ENCODE measurements around the gene PRH1. TPM values are rescaled to one million over a fixed set of nuclear protein-coding genes. Genes with fewer than 3 reads are reported as not detected.

PRH1 gene
- total and polyA plus RNA-seq, 2 of the 13 experiments (the other 11 are each of a cell fraction or from before 2014, with no cell fraction given): 5.3 to 18.8 TPM

DNA sequence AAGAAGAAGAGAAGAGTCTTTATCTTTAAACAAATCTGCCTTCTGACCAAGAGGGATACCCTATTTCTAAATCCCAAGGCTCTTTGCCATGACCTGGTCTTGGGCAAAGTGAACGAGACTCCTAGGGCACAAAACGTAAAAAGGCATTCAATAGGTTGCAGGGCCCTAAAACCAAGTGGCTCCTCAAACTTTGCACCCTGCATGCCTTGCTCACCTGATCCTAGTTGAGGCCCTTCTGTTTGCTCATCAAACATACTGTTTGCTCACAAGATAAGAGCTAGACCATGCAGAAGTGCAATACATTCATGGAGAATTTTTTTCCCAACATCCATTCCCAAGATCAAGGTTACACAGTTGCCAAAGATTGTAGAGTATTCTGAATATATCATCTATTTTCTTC, 7.9 kb upstream of the PRH1 start (continued):
- no peak for TF ChIP-seq ATF7-NPFF (CRISPR knock-in tag; IDR thresholded peaks at IDR 0.05; ENCODE audit: low read depth)
- TF ChIP-seq, protein P1, sequence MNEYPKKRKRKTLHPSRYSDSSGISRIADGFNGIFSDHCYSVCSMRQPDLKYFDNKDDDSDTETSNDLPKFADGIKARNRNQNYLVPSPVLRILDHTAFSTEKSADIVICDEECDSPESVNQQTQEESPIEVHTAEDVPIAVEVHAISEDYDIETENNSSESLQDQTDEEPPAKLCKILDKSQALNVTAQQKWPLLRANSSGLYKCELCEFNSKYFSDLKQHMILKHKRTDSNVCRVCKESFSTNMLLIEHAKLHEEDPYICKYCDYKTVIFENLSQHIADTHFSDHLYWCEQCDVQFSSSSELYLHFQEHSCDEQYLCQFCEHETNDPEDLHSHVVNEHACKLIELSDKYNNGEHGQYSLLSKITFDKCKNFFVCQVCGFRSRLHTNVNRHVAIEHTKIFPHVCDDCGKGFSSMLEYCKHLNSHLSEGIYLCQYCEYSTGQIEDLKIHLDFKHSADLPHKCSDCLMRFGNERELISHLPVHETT (CRISPR knock-in tag; conservative IDR thresholded peaks at IDR 0.05): peak; percentile 75; the same call in 1 of the 2 replicates
- TF ChIP-seq ZNF746 (CRISPR knock-in tag; IDR thresholded peaks at IDR 0.05): 0 out of 2 replicates have a peak, but pooled peaks have one; percentile 56
- TF ChIP-seq, protein P2, sequence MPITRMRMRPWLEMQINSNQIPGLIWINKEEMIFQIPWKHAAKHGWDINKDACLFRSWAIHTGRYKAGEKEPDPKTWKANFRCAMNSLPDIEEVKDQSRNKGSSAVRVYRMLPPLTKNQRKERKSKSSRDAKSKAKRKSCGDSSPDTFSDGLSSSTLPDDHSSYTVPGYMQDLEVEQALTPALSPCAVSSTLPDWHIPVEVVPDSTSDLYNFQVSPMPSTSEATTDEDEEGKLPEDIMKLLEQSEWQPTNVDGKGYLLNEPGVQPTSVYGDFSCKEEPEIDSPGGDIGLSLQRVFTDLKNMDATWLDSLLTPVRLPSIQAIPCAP (CRISPR knock-in tag; IDR thresholded peaks at IDR 0.05; ENCODE audit: low read depth): no peak
- no peak for TF ChIP-seq HNRNPUL1 (IDR thresholded peaks at IDR 0.05; ENCODE audit: low read depth, low read length)
- no peak for TF ChIP-seq MAFF (IDR thresholded peaks at IDR 0.05; ENCODE audit: low read depth, low read length)
- TF ChIP-seq HDAC2 (CRISPR knock-in tag; IDR thresholded peaks at IDR 0.05): peak; percentile 98
- no peak for TF ChIP-seq ZNF382 (CRISPR knock-in tag; IDR thresholded peaks at IDR 0.05; ENCODE audit: borderline replicate concordance)
- TF ChIP-seq DMAP1 (CRISPR knock-in tag; IDR thresholded peaks at IDR 0.05): peak; percentile 76
- TF ChIP-seq ZC3H4 (CRISPR knock-in tag; IDR thresholded peaks at IDR 0.05; ENCODE audit: borderline replicate concordance): no peak
- TF ChIP-seq, protein P3, sequence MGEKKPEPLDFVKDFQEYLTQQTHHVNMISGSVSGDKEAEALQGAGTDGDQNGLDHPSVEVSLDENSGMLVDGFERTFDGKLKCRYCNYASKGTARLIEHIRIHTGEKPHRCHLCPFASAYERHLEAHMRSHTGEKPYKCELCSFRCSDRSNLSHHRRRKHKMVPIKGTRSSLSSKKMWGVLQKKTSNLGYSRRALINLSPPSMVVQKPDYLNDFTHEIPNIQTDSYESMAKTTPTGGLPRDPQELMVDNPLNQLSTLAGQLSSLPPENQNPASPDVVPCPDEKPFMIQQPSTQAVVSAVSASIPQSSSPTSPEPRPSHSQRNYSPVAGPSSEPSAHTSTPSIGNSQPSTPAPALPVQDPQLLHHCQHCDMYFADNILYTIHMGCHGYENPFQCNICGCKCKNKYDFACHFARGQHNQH (CRISPR knock-in tag; IDR thresholded peaks at IDR 0.05): peak; percentile 87
- no peak for TF ChIP-seq ZNF333 (CRISPR knock-in tag; IDR thresholded peaks at IDR 0.05; ENCODE audit: borderline replicate concordance)
- TF ChIP-seq, protein P4, sequence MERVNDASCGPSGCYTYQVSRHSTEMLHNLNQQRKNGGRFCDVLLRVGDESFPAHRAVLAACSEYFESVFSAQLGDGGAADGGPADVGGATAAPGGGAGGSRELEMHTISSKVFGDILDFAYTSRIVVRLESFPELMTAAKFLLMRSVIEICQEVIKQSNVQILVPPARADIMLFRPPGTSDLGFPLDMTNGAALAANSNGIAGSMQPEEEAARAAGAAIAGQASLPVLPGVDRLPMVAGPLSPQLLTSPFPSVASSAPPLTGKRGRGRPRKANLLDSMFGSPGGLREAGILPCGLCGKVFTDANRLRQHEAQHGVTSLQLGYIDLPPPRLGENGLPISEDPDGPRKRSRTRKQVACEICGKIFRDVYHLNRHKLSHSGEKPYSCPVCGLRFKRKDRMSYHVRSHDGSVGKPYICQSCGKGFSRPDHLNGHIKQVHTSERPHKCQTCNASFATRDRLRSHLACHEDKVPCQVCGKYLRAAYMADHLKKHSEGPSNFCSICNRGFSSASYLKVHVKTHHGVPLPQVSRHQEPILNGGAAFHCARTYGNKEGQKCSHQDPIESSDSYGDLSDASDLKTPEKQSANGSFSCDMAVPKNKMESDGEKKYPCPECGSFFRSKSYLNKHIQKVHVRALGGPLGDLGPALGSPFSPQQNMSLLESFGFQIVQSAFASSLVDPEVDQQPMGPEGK (CRISPR knock-in tag; IDR thresholded peaks at IDR 0.05): peak; percentile 66; the same call in 1 of the 2 replicates
- TF ChIP-seq ZNF839 (CRISPR knock-in tag; IDR thresholded peaks at IDR 0.05; ENCODE audit: borderline replicate concordance): no peak
- TF ChIP-seq RARG (CRISPR knock-in tag; IDR thresholded peaks at IDR 0.05; ENCODE audit: low read depth): peak; percentile 90; the same call in 1 of the 2 replicates
- TF ChIP-seq ZNF589 (CRISPR knock-in tag; conservative IDR thresholded peaks at IDR 0.05): peak; percentile 71; the same call in 1 of the 2 replicates
- peak; percentile 92; the same call in 1 of the 2 replicates for TF ChIP-seq ZNF556 (CRISPR knock-in tag; IDR thresholded peaks at IDR 0.05; ENCODE audit: borderline replicate concordance)
- TF ChIP-seq MZF1 (CRISPR knock-in tag; IDR thresholded peaks at IDR 0.05; ENCODE audit: borderline replicate concordance): no peak
- no peak for TF ChIP-seq ZNF660 (CRISPR knock-in tag; IDR thresholded peaks at IDR 0.05; ENCODE audit: borderline replicate concordance, low read depth)
